Superior temporal gyrus (tissue), 1 donor: Measurements from ENCODE around the gene SFXN5.
"Not testable (repeated sequence)": the region's sequence is repeated elsewhere in the genome, so short reads cannot be mapped to it uniquely, and the experiment has no call there.

Experiments used
- DNase-seq: peaks from one replicate; pipeline ENCODE4 v3.0.0-alpha.2; 2016; ENCODE audit errors: extremely low spot score

The SFXN5 gene

DNA sequence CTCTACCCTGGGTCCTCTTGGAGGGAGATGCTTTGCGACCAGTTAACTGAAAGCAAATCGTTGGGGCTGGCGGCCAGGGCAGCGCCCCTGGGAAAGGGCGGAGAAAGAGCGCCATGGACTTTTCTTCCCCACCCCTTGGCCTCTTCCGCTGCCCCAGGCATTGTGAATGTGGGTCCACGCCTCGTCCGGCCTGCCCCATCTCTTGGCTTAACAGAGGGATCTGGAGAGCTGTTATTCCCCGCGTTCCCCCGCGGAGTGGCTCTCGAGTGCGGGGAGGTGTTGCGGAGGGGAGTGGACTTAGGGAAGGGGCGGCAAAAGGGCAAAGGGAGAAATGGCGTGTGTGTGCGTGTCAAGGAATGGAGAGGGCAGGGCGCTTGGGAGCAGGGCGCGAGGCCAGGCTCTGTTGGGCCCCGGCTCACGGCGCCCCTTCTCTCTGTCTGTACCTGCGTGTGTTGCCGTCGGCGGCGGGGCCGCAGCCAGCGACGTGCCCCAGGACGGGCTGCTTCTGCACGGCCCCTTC lies 147.6 kb downstream of the SFXN5 start:
- DNase-seq = no peak

- no peak for DNase-seq
Measured at GRCh38 chr2:72921853-72922252, 149.7 kb downstream of the SFXN5 start.

- no peak for DNase-seq
Measured at GRCh38 chr2:72921088-72921851, 150.2 kb downstream of the SFXN5 start.

- no peak for DNase-seq
Measured at GRCh38 chr2:72920318-72921087, 151.0 kb downstream of the SFXN5 start.

- DNase-seq = no peak
Measured at GRCh38 chr2:72919414-72920317, 151.8 kb downstream of the SFXN5 start.

DNA sequence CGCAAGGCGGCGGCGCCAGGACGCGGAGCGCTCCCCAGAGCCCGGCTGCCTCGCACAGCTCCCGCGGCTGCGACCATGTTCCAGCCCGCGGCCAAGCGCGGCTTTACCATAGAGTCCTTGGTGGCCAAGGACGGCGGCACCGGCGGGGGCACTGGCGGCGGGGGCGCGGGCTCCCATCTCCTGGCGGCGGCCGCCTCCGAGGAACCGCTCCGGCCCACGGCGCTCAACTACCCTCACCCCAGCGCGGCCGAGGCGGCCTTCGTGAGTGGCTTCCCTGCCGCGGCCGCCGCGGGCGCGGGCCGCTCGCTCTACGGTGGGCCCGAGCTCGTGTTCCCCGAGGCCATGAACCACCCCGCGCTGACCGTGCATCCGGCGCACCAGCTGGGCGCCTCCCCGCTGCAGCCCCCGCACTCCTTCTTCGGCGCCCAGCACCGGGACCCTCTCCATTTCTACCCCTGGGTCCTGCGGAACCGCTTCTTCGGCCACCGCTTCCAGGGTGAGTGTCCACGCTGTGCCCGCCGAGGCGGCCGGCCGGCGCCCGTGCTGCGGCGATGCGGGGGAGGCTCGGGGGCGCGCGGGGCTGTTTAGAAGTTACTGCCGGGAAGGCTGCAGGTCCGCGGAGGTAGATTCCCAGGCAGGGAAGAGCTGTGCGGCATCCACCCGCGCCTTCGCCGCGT lies 153.5 kb downstream of the SFXN5 start:
- DNase-seq = no peak

DNA sequence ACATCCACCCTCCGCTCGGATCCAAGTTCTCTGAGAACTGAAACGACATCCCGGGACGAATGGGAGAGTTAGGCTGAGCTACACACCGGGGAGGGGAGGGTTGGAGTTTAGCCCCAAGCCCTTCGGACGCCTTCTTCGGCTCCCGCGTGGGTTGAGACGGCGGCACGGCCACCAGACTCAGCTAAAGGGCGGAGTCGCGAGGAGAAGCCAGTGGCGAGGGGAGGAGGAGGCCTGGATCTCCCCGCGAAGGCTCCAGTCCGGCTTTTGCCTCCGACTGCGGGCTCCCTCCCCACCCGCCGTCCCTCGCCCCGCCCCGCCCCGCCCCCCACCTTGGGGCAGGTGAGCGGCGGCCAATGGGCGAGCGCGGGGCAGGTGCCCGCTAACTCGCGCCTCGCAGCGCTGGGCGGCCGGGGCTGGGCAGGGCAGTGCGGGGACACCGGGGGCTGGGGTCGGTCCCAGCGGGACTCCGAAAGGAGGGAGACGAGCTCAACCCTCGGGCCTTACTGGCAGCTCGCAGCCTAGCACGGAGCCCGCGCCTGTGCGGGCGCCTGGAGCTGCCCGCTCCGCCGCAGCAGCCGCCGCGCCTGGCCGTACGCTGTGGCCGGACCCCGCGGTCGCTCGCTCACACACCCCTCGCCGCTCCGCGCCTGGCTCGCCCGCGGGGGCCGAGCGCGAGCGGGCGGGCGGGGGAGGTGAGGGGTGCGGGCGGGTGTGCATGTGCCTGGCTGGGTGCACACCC lies 154.2 kb downstream of the SFXN5 start, which contains the start of gene EMX1:
EMX1 (plus strand) TSS at position 382 of the 739 bp plus-strand sequence; CDS start at position 716, 334 bp downstream.
- DNase-seq = no peak

GRCh38 chr2:72916743-72917137 lies 154.8 kb downstream of the SFXN5 start:
- no peak for DNase-seq

DNA sequence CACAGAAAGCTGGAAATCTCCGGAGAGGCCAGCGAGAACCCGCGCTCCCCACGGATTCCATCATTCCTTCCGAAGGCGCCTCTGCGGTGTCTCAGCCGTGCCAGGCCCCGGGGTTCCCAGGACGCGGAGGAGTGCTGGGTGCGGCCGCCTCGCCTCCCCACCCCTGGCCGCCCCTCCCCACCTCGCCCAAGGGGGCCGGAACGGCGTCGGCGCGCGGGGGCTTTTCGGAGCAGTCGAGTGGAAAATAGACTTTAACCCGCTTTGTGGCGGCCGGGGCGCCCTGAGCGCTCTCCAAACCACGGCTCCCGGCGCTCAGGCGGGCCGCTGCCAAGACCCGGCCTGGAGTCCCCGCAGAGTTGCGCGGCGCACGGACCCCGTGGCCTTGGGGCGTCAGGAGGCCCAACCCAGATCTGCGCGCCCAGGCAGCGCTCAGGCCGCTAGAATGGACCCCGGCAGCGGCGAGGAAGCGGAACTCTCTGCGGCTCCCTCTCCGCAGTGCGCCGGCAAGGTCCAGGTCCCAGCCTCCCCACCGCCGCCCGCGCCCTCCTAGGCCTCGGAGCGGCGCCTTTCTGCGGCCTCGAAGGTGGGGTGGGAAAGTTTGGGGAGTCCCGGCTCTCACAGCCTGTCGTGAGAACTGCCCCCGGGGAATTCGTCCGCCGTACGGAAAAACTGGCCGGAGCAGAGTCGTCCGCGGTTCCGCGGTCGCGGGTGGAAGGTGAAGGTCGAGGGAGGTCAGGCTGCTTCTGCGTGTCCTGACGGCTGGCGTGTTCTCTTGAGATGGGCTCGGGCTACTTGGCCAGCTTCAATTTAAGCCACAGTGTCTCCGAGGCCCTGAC lies 155.4 kb downstream of the SFXN5 start:
- DNase-seq = no peak

- no peak for DNase-seq
Measured at GRCh38 chr2:72915320-72915906, 156.1 kb downstream of the SFXN5 start.

DNA sequence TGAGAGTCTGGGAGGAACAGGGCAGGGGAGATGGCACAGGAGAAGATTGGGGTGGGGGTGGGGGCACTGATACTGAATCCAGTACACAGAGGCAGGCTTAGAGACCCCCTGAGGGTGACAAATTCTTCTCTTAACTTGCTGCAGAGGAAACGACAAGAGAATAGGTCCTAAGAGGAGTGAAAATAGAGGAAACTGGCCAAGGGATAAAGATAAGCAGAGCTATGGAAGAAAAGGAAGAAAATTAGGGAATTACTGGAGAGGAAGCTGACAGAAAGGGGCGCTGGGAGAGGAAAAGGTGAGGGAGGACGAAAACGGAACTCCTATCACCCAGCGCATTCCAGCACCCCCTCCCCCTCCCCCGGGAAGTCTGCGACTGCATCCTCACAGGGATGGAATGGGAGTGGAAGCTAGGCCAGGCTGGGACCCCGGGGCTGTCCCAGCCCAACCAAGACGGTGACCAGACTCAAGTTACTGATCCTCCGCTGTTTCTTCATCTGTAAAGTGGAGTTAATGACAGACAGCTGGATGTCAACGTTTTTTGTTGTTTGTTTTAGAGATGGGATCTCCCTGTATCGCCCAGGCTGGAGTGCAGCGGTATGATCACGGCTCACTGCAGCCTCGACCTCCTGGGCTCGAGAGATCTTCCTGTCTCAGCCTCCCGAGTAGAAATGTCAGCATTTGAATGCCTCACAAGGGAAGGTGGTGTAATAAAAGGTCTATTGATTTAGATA lies 156.8 kb downstream of the SFXN5 start:
- no peak for DNase-seq

DNA sequence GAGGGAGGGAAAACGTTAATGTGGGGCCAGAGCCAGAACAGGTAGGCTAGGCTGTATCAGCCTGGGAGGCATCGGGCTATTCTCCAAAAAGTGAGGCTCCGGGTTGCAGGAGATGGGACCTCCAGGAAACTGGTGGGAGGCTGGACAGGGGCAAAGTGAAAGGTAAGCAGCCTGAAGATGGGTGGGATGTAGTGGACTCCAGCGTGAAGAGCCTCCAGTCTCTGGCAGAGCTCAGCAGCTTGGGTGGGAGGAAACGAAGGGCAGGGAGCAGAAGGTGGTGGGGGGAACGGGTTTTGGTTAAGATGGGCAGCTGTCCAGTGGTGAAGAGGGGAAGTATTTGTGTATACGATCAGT lies 157.3 kb downstream of the SFXN5 start:
- DNase-seq = no peak

- no peak for DNase-seq
Measured at GRCh38 chr2:72913486-72914205, 157.9 kb downstream of the SFXN5 start.

DNA sequence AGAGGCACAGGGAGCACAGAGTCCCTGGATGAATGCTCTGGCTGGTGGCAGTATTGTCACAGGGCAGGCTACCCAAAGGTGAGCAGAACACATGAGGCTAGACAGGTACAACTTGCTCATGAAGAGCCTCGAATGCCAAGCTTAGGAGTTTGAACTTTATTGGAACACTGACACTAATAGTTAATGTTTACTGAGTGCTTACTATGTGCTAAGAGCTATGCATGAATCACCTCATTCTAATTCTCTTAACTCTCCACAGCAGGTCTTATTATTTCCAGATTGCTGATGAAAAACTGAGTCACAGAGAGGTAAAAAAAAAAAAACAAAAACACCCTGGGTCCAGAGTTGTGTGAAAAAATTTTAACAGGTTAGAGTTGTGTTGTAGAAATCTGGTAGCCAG lies 160.3 kb downstream of the SFXN5 start:
- DNase-seq = no peak

DNA sequence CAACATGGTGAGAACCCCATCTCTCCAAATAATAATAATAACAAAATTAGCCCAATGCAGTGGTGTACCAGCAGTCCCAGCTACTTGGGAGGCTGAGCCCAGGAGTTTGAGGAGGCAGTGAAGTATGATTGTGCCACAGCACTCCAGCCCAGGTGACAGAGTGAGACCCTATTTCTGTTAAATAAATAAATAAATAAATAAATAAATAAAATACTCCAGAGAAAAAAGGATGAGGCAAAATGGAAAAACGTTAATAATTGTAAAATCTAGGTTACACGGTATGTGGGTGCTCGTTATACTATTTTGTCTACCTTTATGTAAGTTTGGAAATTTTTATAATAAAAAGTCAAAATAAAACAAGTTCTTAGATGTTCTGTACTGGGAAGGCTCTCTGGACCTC lies 162.8 kb downstream of the SFXN5 start:
- DNase-seq = no peak

DNA sequence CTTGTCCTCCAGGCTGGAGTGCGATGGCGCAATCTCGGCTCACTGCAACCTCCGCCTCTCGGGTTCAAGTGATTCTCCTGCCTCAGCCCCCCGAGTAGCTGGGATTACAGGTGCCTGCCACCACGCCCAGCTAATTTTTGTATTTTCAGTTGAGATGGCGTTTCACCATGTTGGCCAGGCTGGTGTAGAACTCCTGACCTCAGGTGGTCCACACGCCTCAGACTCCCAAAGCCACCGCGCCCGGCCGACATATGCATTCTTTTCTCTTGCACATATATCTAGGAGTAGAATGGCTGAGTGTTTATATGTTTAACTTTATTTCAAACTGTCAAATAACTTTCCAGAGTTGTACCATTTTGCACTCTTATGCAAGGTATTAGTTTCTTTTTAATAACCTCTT lies 164.1 kb downstream of the SFXN5 start:
- DNase-seq = not testable (repeated sequence)

- DNase-seq = no peak
Measured at GRCh38 chr2:72901426-72901825, 170.1 kb downstream of the SFXN5 start.
